Esophagus muscularis mucosa (tissue), 4 donors: ENCODE results near the gene FAM236D. TPM values are rescaled to one million over a fixed set of nuclear protein-coding genes. Genes with fewer than 3 reads are reported as not detected.

Source experiments
- total RNA-seq, 4 donors: library from RNA; depleted of rRNA; stranded (reverse); fragments of >200 nt; gene quantifications; one replicate each; pipeline versions ENCODE4 v1.1.0 to v1.2.1, GENCODE V29; 2016

FAM236D gene
- total RNA-seq, 4 donors from 2014 or later = not detected

Other genes with a start within 250 kb of the FAM236D start
- 10 to 100 TPM; 19.2 to 23.3 (median 22.0) TPM for gene HDAC8, start 235.4 kb downstream of the FAM236D start, total RNA-seq
- gene PHKA1, start 93.9 kb downstream of the FAM236D start, total RNA-seq = 10 to 100 TPM in 1 of 4 donors, 1 to 10 TPM in 3; 6.0 to 10.7 (median 8.0) TPM
- not detected for gene DMRTC1B, start 31.3 kb downstream of the FAM236D start, total RNA-seq
- gene FAM236B, start 25.6 kb downstream of the FAM236D start, total RNA-seq = not detected
- not detected for gene FAM236C, start 104.4 kb upstream of the FAM236D start, total RNA-seq
- gene FAM236A, start 130.0 kb upstream of the FAM236D start, total RNA-seq = not detected
- gene DMRTC1, start 135.6 kb upstream of the FAM236D start, total RNA-seq = not detected
- gene PABPC1L2B, start 194.7 kb upstream of the FAM236D start, total RNA-seq = not detected